Thyroid gland (tissue), 4 donors: ENCODE data around the gene ARMC3. TPM values are rescaled to one million over a fixed set of nuclear protein-coding genes. Genes with fewer than 3 reads are reported as not detected.

ENCODE experiments used
- DNase-seq, 2 donors: peaks; one replicate each; pipeline ENCODE4 v3.0.0-alpha.2; 2019
- H3K27ac ChIP-seq, 3 donors: fragments of 200-600 bp; sonication (generic); 1 replicate in 2 of 3; 2 replicates in 1 of 3; pipeline ENCODE4 v1.5.1; 2016 to 2019; ENCODE audit warnings: mild to moderate bottlenecking in 1 of 3, moderate library complexity in 1 of 3
- H3K27me3 ChIP-seq: fragments of 200-600 bp; sonication (generic); one replicate; pipeline ENCODE4 v1.5.1; 2019
- H3K36me3 ChIP-seq, 2 donors: fragments of 200-600 bp; sonication (generic); one replicate each; pipeline ENCODE4 v1.5.1; 2016 to 2019
- H3K4me1 ChIP-seq, 2 donors: fragments of 200-600 bp; sonication (generic); one replicate each; pipeline ENCODE4 v1.5.1; 2017 to 2019
- H3K4me3 ChIP-seq, 3 donors: fragments of 200-600 bp; sonication (generic); replicated peaks in 1 of 3; 1 replicate in 2 of 3; 2 replicates in 1 of 3; pipeline ENCODE4 v1.5.1; 2016; ENCODE audit warnings: mild to moderate bottlenecking in 1 of 3
- H3K9me3 ChIP-seq: fragments of 200-600 bp; sonication (generic); one replicate; pipeline ENCODE4 v1.5.1; 2017
- POLR2A ChIP-seq, 2 donors: fragments of 450-650 bp; IDR thresholded peaks; one replicate each; pipeline ENCODE4 v1.6.1; 2017; ENCODE audit warnings: antibody characterized with exemption in 2 of 2, mild to moderate bottlenecking in 2 of 2, moderate library complexity in 1 of 2
- WGBS, 2 donors: methylation state at CpG; one replicate each; pipeline ENCODE4 v1.1.5; 2017; 5-methylcytosine and 5-hydroxymethylcytosine counted together
- intact Hi-C: fragments of 100-400 bp; cut with DNase I; formaldehyde crosslinking; loops from one replicate; pipeline ENCODE4 v1.15.1; 2023
- total RNA-seq, 4 donors: library from RNA; depleted of rRNA; stranded (reverse); fragments of >200 nt; gene quantifications; one replicate each; pipeline ENCODE4 v1.2.3, GENCODE V29; 2016
- TF ChIP-seq, protein P1 (sequence below), 6 experiments: fragments of 200-600 bp in 3 of 6; fragments of 450-650 bp in 3 of 6; sonication (generic) in 3 of 6; IDR thresholded peaks; one replicate each; pipeline ENCODE4 v1.5.1; 2016 to 2019; ENCODE audit warnings: antibody characterized with exemption in 6 of 6, mild to moderate bottlenecking in 2 of 6, inconsistent platforms in 1 of 6, moderate library complexity in 1 of 6

The ARMC3 gene
- total RNA-seq, 4 donors from 2014 or later: 0.13 to 0.73 (median 0.51) TPM

DNA sequence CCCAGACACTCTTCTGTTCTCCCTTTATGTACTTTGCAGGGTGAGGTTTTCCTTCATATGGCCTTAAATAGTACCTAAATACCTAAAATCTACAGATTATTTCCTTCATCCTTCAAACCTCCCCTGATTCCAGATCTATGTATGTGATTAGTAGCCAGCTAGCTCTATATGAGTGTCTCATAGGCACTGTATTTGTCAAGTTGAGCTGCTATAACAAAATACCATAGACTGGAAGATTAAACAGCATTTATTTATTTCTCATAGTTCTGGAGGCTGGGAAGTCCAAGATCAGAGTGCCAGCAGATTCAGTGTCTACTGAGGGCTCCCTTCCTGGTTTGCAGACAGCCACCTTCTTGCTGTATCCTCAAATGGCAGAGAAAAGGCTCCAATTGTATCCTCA is 106.9 kb downstream of the ARMC3 start:
- H3K9me3 ChIP-seq: no peaks in the 10 kb centered on the region
- DNase-seq: no peak
- no peak for TF ChIP-seq POLR2A (IDR thresholded peaks at IDR 0.05)
- TF ChIP-seq, protein P1, sequence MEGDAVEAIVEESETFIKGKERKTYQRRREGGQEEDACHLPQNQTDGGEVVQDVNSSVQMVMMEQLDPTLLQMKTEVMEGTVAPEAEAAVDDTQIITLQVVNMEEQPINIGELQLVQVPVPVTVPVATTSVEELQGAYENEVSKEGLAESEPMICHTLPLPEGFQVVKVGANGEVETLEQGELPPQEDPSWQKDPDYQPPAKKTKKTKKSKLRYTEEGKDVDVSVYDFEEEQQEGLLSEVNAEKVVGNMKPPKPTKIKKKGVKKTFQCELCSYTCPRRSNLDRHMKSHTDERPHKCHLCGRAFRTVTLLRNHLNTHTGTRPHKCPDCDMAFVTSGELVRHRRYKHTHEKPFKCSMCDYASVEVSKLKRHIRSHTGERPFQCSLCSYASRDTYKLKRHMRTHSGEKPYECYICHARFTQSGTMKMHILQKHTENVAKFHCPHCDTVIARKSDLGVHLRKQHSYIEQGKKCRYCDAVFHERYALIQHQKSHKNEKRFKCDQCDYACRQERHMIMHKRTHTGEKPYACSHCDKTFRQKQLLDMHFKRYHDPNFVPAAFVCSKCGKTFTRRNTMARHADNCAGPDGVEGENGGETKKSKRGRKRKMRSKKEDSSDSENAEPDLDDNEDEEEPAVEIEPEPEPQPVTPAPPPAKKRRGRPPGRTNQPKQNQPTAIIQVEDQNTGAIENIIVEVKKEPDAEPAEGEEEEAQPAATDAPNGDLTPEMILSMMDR (IDR thresholded peaks at IDR 0.05): no peak
- H3K36me3 ChIP-seq: no peaks in the 10 kb centered on the region
- intact Hi-C loops: no loop called here
- H3K27ac ChIP-seq: no peak overlapping the region
- no peaks in the 10 kb centered on the region for H3K4me1 ChIP-seq
- H3K27me3 ChIP-seq: no peaks in the 10 kb centered on the region
- no peak overlapping the region for H3K4me3 ChIP-seq

DNA sequence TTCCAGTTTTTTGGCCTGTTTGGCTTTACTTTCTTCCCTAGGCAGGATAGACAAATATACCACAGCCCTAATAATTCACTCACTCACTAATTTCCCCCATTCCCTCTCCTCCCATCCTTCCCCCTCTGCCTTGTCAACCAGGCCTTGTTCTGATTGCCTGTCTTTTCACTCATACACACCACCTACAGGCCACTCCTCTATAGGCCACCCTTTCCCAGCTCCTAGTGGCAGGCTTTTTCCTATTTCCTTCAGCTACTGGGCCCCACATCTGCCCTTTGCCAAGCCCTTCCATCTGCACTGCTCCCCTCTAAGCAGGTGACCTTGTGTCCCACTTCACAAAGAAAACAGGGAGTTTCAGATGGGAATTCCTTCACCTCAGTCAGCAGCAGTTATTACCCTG is 107.7 kb downstream of the ARMC3 start:
- intact Hi-C loops: no loop called here
- no peak overlapping the region for H3K4me3 ChIP-seq
- TF ChIP-seq POLR2A (IDR thresholded peaks at IDR 0.05): no peak
- TF ChIP-seq, protein P1 (IDR thresholded peaks at IDR 0.05): no peak
- DNase-seq: no peak
- H3K27me3 ChIP-seq: no peaks in the 10 kb centered on the region
- no peaks in the 10 kb centered on the region for H3K4me1 ChIP-seq
- H3K36me3 ChIP-seq: no peaks in the 10 kb centered on the region
- H3K27ac ChIP-seq: no peak overlapping the region
- H3K9me3 ChIP-seq: no peaks in the 10 kb centered on the region

DNA sequence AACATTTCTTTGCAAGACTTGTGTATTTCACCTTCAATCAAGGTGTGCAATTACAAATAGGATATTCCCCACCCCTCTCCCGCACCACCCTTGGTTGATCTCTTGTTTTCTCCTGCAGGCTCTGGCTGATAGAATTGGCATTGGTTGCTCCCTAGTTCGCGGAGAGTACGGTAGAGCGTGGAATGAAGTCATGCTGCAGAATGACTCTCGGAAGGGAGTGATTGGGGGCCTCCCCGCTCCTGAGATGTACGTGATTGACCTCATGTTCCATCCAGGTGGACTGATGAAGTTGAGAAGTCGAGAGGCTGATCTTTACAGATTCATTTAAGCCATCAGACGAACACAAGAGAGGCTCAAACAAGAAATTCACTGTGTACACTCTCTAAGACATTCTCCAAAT is 109.3 kb downstream of the ARMC3 start:
- no peaks in the 10 kb centered on the region for H3K27me3 ChIP-seq
- H3K9me3 ChIP-seq: no peaks in the 10 kb centered on the region
- H3K4me1 ChIP-seq: no peaks in the 10 kb centered on the region
- intact Hi-C loops: no loop called here
- TF ChIP-seq POLR2A (IDR thresholded peaks at IDR 0.05): no peak
- TF ChIP-seq, protein P1 (IDR thresholded peaks at IDR 0.05): no peak
- DNase-seq: no peak
- H3K27ac ChIP-seq: no peak overlapping the region
- 80 to 82% methylated on average over 10 of the region's 10 CpGs for WGBS, 2 donors
- H3K4me3 ChIP-seq: no peak overlapping the region
- H3K36me3 ChIP-seq: no peaks in the 10 kb centered on the region

DNA sequence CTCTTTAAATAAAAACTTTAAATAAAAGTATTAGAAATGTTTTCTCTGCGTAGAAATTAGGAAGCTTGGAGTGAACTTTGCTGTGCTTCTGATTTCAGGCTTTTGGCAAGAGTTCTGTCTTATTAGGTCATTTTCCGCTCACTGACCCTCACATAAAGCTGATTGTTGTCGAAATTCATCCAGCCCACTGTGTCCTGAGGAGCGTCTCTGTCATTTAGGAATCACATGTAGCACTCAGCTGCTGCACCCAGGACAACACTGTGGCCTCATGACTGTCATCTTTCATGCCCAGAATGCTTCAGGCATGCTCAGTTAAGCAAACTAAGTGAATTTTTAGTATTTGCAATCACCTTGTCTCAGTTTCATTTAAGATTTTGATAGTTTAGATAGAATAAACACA is 109.7 kb downstream of the ARMC3 start:
- intact Hi-C loops: no loop called here

DNA sequence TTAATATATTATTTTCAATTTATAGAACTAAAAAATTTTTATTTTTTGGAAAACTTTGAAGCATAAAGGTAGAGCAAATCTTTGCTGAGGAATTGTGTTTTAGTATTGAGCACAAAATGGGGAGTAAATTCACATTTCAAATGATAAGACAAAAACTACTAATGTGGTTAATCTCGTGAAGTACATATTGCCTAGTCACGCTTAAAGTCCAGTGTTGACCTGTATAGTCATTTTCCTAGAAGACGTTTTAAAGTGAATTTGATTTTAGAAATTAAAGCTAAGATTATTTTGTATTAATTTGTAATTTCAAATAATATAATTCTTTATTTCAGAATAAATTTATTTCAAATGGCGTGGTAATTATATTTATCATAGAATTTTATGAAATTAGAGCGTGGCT is 110.3 kb downstream of the ARMC3 start:
- no peak for DNase-seq
- WGBS, 2 donors: 90 to 96% methylated on average over 5 of the region's 5 CpGs
- Histone ChIP-seq H3K27ac (no peak overlapping the region), H3K27me3 (no peaks in the 10 kb centered on the region), H3K9me3 (no peaks in the 10 kb centered on the region), H3K4me1 (no peaks in the 10 kb centered on the region), H3K36me3 (no peaks in the 10 kb centered on the region), H3K4me3 (no peak overlapping the region)
- intact Hi-C loops: no loop called here
- TF ChIP-seq POLR2A (IDR thresholded peaks at IDR 0.05): no peak
- TF ChIP-seq, protein P1 (IDR thresholded peaks at IDR 0.05): no peak

More for the DNA sequence above, 109.7 kb downstream of the ARMC3 start:
- no peak for DNase-seq
- no peaks in the 10 kb centered on the region for H3K9me3 ChIP-seq
- no peaks in the 10 kb centered on the region for H3K27me3 ChIP-seq
- H3K27ac ChIP-seq: no peak overlapping the region
- H3K4me3 ChIP-seq: no peak overlapping the region
- no peak for TF ChIP-seq POLR2A (IDR thresholded peaks at IDR 0.05)
- TF ChIP-seq, protein P1 (IDR thresholded peaks at IDR 0.05): no peak
- no peaks in the 10 kb centered on the region for H3K36me3 ChIP-seq
- WGBS, 2 donors: 59 to 61% methylated on average over 4 of the region's 4 CpGs
- no peaks in the 10 kb centered on the region for H3K4me1 ChIP-seq
